OCI-M1 (cell line): ENCODE measurements around the gene CDR2.
"Not testable (repeated sequence)": the region's sequence is repeated elsewhere in the genome, so short reads cannot be mapped to it uniquely, and the experiment has no call there.

Experiments
- DNase-seq: peaks from one replicate; lab custom pipeline; 2025; lab: John Stamatoyannopoulos, UW

Gene CDR2

DNA sequence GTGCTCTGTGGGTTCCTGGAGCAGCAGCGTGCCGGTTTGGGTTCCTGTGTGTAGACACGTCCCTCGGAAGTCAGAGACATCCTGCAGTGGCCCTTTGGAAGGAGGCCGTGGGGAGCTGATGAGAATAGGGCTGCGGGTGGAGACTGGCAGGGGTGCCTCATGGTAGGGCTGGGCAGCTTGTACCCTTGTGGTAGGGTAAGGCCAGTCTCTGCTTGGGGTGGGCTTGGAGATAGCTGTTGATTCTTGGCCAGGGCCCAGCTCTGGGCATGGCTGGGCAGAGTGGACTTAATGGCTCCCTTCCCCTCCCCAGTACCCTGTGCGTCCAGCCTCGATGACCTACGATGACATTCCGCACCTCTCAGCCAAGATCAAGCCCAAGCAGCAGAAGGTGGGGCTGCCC is 66.6 kb downstream of the CDR2 start:
- no peak for DNase-seq

DNA sequence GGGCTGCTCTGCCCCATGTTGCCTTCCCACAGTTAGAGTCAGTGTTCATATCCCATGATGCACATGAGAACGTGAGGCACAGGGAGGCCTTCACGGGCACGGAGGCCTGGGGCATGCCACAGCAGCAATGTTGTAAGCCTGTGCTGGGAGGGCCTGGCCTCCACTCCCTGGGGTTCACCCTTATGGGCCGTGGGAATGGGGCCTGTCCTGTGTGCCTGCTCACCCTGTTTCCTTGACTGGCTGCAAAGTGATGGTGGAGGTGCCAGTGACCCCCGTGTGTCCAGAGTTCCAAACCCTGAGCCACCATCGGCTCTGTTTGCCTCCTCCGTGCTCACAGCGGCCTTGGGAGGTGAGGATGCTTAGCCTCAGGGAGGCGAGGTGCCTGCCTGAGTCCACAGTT is 67.6 kb downstream of the CDR2 start:
- no peak for DNase-seq

DNA sequence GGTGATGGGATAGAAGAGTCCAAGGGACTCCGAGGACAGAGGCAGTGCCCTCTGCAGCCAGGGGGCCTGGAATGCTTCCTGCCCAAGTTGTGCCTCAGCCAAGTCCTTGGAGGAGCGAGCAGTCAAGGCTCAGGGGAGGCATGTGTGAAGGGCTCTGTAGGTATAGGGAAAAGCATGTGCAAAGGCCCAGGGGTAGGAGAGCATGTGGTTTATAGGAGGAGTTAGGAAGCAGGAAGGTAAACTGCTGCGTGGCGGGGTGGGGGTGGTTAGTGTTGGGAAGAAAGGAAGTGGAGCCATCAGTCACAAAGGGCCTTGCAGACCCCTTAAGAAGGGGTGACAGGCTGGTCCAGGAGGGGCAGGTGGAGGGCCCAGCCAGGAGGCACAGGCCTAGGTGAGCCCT is 70.0 kb downstream of the CDR2 start:
- DNase-seq, result no peak

DNA sequence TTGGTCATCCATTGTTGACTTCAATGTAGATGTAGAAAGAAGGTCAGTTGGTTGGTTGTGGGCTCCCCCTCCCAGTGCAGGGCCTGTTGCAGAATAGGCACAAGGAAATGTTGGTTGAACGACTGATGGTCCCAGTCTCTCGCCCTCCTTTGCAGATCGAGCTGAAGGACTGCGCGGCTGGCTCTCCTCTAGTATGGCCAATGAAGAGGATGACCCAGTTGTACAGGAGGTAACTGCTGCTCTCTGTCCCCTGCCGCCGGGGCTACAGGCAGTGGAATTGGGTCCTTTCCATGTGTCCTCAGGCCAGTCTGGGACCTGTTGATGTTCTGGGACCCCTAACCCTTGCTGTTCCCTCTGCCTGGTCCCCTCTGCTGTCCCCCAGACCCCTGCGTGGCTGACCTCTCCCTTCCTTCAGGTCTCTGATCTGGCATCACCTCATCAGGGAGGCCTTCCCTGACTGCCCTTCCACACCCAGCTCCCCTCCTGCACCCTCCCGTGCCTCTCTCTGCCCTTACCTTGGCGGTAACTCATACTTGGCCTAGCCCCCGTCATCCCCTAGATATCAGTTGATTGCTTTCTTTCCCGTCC is 71.5 kb downstream of the CDR2 start:
- no peak for DNase-seq

- DNase-seq, result not testable (repeated sequence)
Observed at GRCh38 chr16:22301423-22301822, 73.0 kb downstream of the CDR2 start.

DNA sequence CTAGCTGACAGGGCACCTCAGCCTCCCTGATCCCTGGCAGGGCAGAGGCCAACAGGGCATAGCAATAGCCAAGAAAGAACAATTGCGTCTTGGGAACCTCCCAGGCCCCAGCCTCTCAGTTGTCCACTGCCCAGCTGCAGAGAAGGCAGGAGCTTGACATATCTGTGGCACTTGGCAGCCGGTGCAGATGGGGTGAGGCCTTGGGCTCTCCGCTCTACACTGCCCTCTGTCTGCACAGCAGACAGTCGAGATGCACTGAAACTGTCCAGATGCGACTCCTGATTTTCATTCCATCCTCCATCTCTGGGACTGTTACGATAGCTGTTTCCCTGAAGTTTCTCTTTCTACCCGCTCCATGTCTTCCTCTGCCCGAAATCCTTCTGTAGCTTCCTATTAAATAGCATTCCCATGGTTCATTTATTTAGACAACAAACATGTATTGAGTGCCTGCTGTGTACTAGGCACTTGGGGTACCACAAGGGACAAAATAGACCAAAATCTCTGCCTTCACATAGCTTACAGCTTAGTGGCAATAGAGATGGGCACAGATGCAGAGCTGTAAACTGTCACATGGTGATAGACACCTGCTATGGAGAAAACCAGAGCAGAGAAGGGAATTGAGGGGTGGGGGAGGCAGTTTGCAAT is 73.9 kb downstream of the CDR2 start:
- DNase-seq, result peak; percentile 50

DNA sequence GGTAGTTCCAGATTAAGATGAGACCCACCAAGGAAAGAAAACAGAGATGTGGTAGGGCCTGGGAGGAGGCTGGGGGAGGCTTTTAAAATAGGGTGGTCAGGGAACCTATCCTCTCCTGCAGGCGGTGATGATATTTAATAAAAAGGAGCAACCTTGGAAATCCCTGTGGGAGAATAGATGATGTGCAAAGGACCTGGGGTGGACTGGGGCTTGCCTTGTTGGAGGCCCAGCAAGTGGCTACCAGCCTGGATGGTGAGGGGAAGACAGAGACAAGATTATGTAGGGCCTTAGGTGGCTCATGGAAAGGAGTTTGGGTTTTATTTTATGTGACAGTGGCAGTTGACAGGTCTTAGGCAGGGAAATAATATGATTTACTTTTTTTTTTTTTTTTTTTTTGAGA is 75.4 kb downstream of the CDR2 start:
- no peak for DNase-seq

- DNase-seq, result peak; percentile 97
Observed at GRCh38 chr16:22297871-22298733, 76.3 kb downstream of the CDR2 start.

GRCh38 chr16:22297114-22297870 is 77.1 kb downstream of the CDR2 start, which contains the start of gene POLR3E:
POLR3E (plus strand) TSS chr16:22297409; CDS start chr16:22302969, 5,560 bp downstream.
- DNase-seq, result peak; percentile 99

DNA sequence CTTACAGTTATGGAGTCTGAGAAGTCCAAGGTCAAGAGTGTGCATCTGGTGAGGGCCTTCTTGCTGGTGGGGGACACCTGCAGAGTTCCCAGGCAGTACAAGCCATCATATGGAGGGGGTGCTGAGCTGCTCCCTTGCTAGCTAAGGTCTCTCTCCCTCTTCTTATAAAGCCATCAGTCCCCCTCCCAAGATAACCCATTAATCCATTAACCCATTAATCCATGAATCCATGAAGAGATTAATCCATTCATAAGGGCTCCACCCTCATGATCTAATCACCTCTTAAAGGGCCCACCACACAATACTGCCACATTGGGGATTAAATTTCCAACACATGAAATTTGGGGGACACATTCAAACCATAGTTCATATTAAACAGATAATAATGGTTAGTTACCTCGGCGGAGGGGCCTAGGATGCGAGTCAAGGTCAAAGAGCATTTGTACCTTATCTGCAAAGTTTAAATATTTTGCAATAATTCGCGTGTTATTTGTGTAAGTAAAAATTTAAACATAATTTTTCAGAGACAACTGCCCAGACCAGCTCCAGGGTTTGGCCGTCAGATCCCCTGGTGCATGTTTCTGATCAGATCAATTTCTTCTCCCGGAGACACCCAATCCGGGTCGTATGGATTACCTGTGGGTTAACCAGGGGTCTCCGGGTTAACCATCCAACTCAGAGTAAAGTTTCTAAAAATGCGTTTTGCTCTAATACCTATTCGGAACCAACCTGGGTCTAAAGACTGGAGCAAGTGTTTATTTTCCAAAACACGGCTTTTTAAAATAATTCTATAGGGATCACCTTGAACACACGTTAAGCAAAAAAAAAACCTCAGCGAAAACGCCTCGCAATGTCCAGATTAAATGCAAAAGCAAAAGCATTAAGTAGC is 78.0 kb downstream of the CDR2 start:
- DNase-seq, result peak; percentile 59
